Neural progenitor cell (in vitro differentiated cells): ENCODE results near the gene NOM1. TPM values are rescaled to one million over a fixed set of nuclear protein-coding genes. Genes with fewer than 3 reads are reported as not detected.
"Not testable (repeated sequence)": the region's sequence is repeated elsewhere in the genome, so short reads cannot be mapped to it uniquely, and the experiment has no call there.

ENCODE experiments used
- DNase-seq: peaks from one replicate; pipeline ENCODE4 v3.0.0-alpha.2; 2016; ENCODE audit warnings: low spot score
- H2AFZ ChIP-seq: fragments of 200-600 bp; sonication (generic); replicated peaks from 2 replicates; pipeline ENCODE4 v1.6.1; 2016; ENCODE audit warnings: antibody characterized with exemption
- H3F3A ChIP-seq: fragments of 200-600 bp; sonication (generic); 2 replicates; pipeline ENCODE4 v1.6.1; 2016; ENCODE audit warnings: antibody characterized with exemption, low read depth
- H3K27ac ChIP-seq: fragments of 200-600 bp; sonication (generic); 2 replicates; pipeline ENCODE4 v1.5.1; 2016; ENCODE audit warnings: mild to moderate bottlenecking
- H3K27me3 ChIP-seq: fragments of 200-600 bp; sonication (generic); 2 replicates; pipeline ENCODE4 v1.6.1; 2016; ENCODE audit warnings: mild to moderate bottlenecking, moderate library complexity
- H3K36me3 ChIP-seq: fragments of 200-600 bp; sonication (generic); 2 replicates; pipeline ENCODE4 v1.5.1; 2016
- H3K4me1 ChIP-seq: fragments of 200-600 bp; sonication (generic); 2 replicates; pipeline ENCODE4 v1.6.1; 2016; ENCODE audit warnings: mixed run types
- H3K4me2 ChIP-seq: fragments of 200-600 bp; sonication (generic); 2 replicates; pipeline ENCODE4 v1.6.1; 2016
- H3K4me3 ChIP-seq: fragments of 200-600 bp; sonication (generic); 2 replicates; pipeline ENCODE4 v1.5.1; 2016
- H3K79me2 ChIP-seq: fragments of 200-600 bp; sonication (generic); 2 replicates; pipeline ENCODE4 v1.6.1; 2016; ENCODE audit warnings: low read depth
- H3K9ac ChIP-seq: fragments of 200-600 bp; sonication (generic); 2 replicates; pipeline ENCODE4 v1.6.1; 2016
- H3K9me3 ChIP-seq: fragments of 200-600 bp; sonication (generic); 2 replicates; pipeline ENCODE4 v1.5.1; 2016; ENCODE audit warnings: low read depth
- H4K20me1 ChIP-seq: fragments of 200-600 bp; sonication (generic); 2 replicates; pipeline ENCODE4 v1.6.1; 2016; ENCODE audit warnings: low read depth
- H3K27ac Mint-ChIP-seq: 3 replicates; pipeline ENCODE4 v1.8.0; 2021; ENCODE audit warnings: mixed read lengths
- H3K27me3 Mint-ChIP-seq: 2 replicates; pipeline ENCODE4 v1.8.0; 2022; ENCODE audit warnings: low read depth, mild to moderate bottlenecking, inconsistent platforms, moderate library complexity, mixed read lengths; ENCODE audit not compliant: insufficient read depth
- H3K36me3 Mint-ChIP-seq: 3 replicates; pipeline ENCODE4 v1.8.0; 2021; ENCODE audit warnings: mixed read lengths
- H3K4me1 Mint-ChIP-seq: 3 replicates; pipeline ENCODE4 v1.8.0; 2021; ENCODE audit warnings: mixed read lengths
- H3K4me3 Mint-ChIP-seq: 3 replicates; pipeline ENCODE4 v1.8.0; 2021; ENCODE audit warnings: mild to moderate bottlenecking, moderate library complexity, mixed read lengths
- H3K9me3 Mint-ChIP-seq: 3 replicates; pipeline ENCODE4 v1.8.0; 2020; ENCODE audit warnings: mixed read lengths
- CTCF ChIP-seq: fragments of 200-600 bp; sonication (generic); IDR thresholded peaks from 2 replicates; pipeline ENCODE4 v1.5.1; 2017; ENCODE audit warnings: antibody characterized with exemption, mild to moderate bottlenecking
- EZH2 ChIP-seq: fragments of 200-600 bp; sonication (generic); IDR thresholded peaks from 2 replicates; pipeline ENCODE4 v1.6.1; 2017; ENCODE audit warnings: antibody characterized with exemption, mild to moderate bottlenecking, moderate library complexity
- EZH2phosphoT487 ChIP-seq: fragments of 200-600 bp; sonication (generic); IDR thresholded peaks from 2 replicates; pipeline ENCODE4 v1.6.1; 2017; ENCODE audit warnings: antibody characterized with exemption
- total RNA-seq: library from RNA; depleted of rRNA; stranded (reverse); fragments of >200 nt; gene quantifications from 2 replicates; pipeline ENCODE4 v1.2.3, GENCODE V29; 2015; ENCODE audit warnings: low replicate concordance

NOM1 gene
- total RNA-seq, 1 donor from 2014 or later, result 10.9 TPM

GRCh38 chr7:156920076-156920475 is 29.4 kb upstream of the NOM1 start:
- Histone ChIP-seq H3K27ac (no peak overlapping the region), H3K4me1 (no peaks in the 10 kb centered on the region), H2AFZ (no peak overlapping the region), H3K27me3 (no peaks in the 10 kb centered on the region), H3K9me3 (no peaks in the 10 kb centered on the region), H3F3A (no peaks in the 10 kb centered on the region), H4K20me1 (no peaks in the 10 kb centered on the region), H3K4me3 (no peak overlapping the region), H3K36me3 (no peaks in the 10 kb centered on the region), H3K9ac (no peak overlapping the region), H3K4me2 (no peak overlapping the region), H3K79me2 (no peaks in the 10 kb centered on the region)
- peaks cover 5% of the 10 kb centered on the region for H3K27me3 Mint-ChIP-seq
- no peak overlapping the region for H3K4me3 Mint-ChIP-seq
- no peak for DNase-seq
- TF ChIP-seq CTCF, result no peak
- TF ChIP-seq EZH2, result no peak
- no peak for TF ChIP-seq EZH2phosphoT487
- no peaks in the 10 kb centered on the region for H3K4me1 Mint-ChIP-seq
- no peak overlapping the region for H3K27ac Mint-ChIP-seq
- no peaks in the 10 kb centered on the region for H3K36me3 Mint-ChIP-seq
- H3K9me3 Mint-ChIP-seq, result peaks cover 3% of the 10 kb centered on the region

- H3K36me3 Mint-ChIP-seq, DNase-seq, H4K20me1 ChIP-seq, H3K9me3 Mint-ChIP-seq, H3K4me1 ChIP-seq, H3K36me3 ChIP-seq, H3K9me3 ChIP-seq, H3K4me3 ChIP-seq, H3K27ac ChIP-seq, H3K9ac ChIP-seq, H3K4me1 Mint-ChIP-seq, H3K4me3 Mint-ChIP-seq, H3F3A ChIP-seq, H3K4me2 ChIP-seq, H3K27me3 ChIP-seq, H3K27me3 Mint-ChIP-seq, H3K79me2 ChIP-seq, H3K27ac Mint-ChIP-seq, H2AFZ ChIP-seq: not testable (repeated sequence)
Measured at GRCh38 chr7:156920487-156921373, 28.8 kb upstream of the NOM1 start.

- H3K4me1 ChIP-seq, DNase-seq: not testable (repeated sequence)
Measured at GRCh38 chr7:156922304-156922703, 27.2 kb upstream of the NOM1 start.

GRCh38 chr7:156925821-156926220 is 23.7 kb upstream of the NOM1 start:
- not testable (repeated sequence) for H3K4me1 Mint-ChIP-seq, H3K79me2 ChIP-seq, H3K27me3 Mint-ChIP-seq, H3K9me3 Mint-ChIP-seq, H3K4me3 ChIP-seq, H3K27ac ChIP-seq, H3K9ac ChIP-seq, H3K4me2 ChIP-seq, H3K36me3 ChIP-seq, H2AFZ ChIP-seq, H3K27ac Mint-ChIP-seq, H3K36me3 Mint-ChIP-seq, H3K9me3 ChIP-seq, DNase-seq, H4K20me1 ChIP-seq, H3F3A ChIP-seq, H3K4me1 ChIP-seq, H3K4me3 Mint-ChIP-seq, H3K27me3 ChIP-seq

More at GRCh38 chr7:156922304-156922703, 27.2 kb upstream of the NOM1 start:
- H3K4me3 Mint-ChIP-seq, H3K27ac Mint-ChIP-seq, H3K9ac ChIP-seq, H3F3A ChIP-seq, H3K4me1 Mint-ChIP-seq, H3K79me2 ChIP-seq, H3K36me3 Mint-ChIP-seq, H3K36me3 ChIP-seq, H3K27ac ChIP-seq, H3K4me3 ChIP-seq, H3K4me2 ChIP-seq, H3K9me3 Mint-ChIP-seq, H4K20me1 ChIP-seq, H3K9me3 ChIP-seq, H2AFZ ChIP-seq, H3K27me3 Mint-ChIP-seq, H3K27me3 ChIP-seq: not testable (repeated sequence)
